ENCODE data around the gene CALHM2. TPM values are rescaled to one million over a fixed set of nuclear protein-coding genes. Genes with fewer than 3 reads are reported as not detected.

CALHM2 gene
- polyA plus RNA-seq, 1 of the 3 experiments (the other 2 are of a cell fraction) = 0.10 TPM

- Histone ChIP-seq H3K27ac (ENCODE audit: low read depth in 2 of 2, low read length in 1 of 2) (no peak overlapping the region), H3K9me3 (no peaks in the 10 kb centered on the region), H3K27me3 (ENCODE audit: insufficient read depth) (peaks cover 51% of the 10 kb centered on the region), H3K9me2 (no peaks in the 10 kb centered on the region), H3K4me1 (ENCODE audit: control insufficient read depth in 1 of 2, insufficient read depth in 2 of 2, low read depth in 1 of 2, low read length in 1 of 2) (peaks cover 0 to 30% of the 10 kb centered on the region in 2 experiments; a peak in 3 of 4 replicates), H3K79me2 (ENCODE audit: insufficient read depth) (no peaks in the 10 kb centered on the region), H4K20me1 (ENCODE audit: insufficient read depth) (no peaks in the 10 kb centered on the region), H2AFZ (ENCODE audit: low read depth) (no peak overlapping the region), H3K4me2 (no peak overlapping the region), H3K4me3 (ENCODE audit: low read depth in 2 of 2, low read length in 1 of 2) (no peak overlapping the region), H3K36me3 (replicated peaks in 1 of 2; ENCODE audit: control insufficient read depth in 1 of 2, insufficient read depth in 2 of 2, low read length in 1 of 2) (no peaks in the 10 kb centered on the region), H3F3A (replicated peaks; ENCODE audit: insufficient read depth) (peaks cover 5% of the 10 kb centered on the region), H3K9ac (no peak overlapping the region)
- WGBS (ENCODE audit: low lambda C conversion rate) = 57% methylated on average over 8 of the region's 8 CpGs
- TF ChIP-seq USF1 (IDR thresholded peaks at IDR 0.05; ENCODE audit: borderline replicate concordance, low read depth) = no peak
- TF ChIP-seq EP300 (IDR thresholded peaks at IDR 0.05; ENCODE audit: borderline replicate concordance in 1 of 2, low read depth in 1 of 2, low read length in 1 of 2) = no peak
- no peak for TF ChIP-seq SMC3 (IDR thresholded peaks at IDR 0.05; ENCODE audit: low read depth, low read length)
- no peak for TF ChIP-seq YY1 (IDR thresholded peaks at IDR 0.05; ENCODE audit: low read depth)
- no peak for TF ChIP-seq FOXJ3 (CRISPR knock-in tag; IDR thresholded peaks at IDR 0.05)
- TF ChIP-seq MXI1 (IDR thresholded peaks at IDR 0.05; ENCODE audit: low read depth, low read length) = no peak
- TF ChIP-seq PBX3 (IDR thresholded peaks at IDR 0.05) = no peak
- no peak for TF ChIP-seq USF2 (IDR thresholded peaks at IDR 0.05; ENCODE audit: borderline replicate concordance, low read depth, low read length)
- TF ChIP-seq GATA2 (CRISPR knock-in tag; IDR thresholded peaks at IDR 0.05) = no peak
- no peak for TF ChIP-seq EZH2phosphoT487 (IDR thresholded peaks at IDR 0.05; ENCODE audit: borderline replicate concordance, low read depth)
- no peak for TF ChIP-seq CTCF (IDR thresholded peaks at IDR 0.05)
- no peak for TF ChIP-seq TAF1 (IDR thresholded peaks at IDR 0.05; ENCODE audit: borderline replicate concordance, low read depth, low read length)
- no peak for TF ChIP-seq IRF3 (IDR thresholded peaks at IDR 0.05; ENCODE audit: low read depth, low read length)
- TF ChIP-seq NFIC (IDR thresholded peaks at IDR 0.05; ENCODE audit: borderline replicate concordance) = no peak
- POLR2A ChIA-PET = no interaction called here
- no peak for DNase-seq
- CTCF ChIA-PET = interaction anchor here (1.0 to 1.6 kb wide), 5 partner anchors 11 to 96 kb away, joined by 3 to 4 read pairs (median 3); no protein-coding TSS in a partner anchor
Observed at GRCh38 chr10:103497161-103497915, 45.2 kb upstream of the CALHM2 start.
